G401.6 (cell line): Measurements from ENCODE around the gene CTNNBL1.

Source experiments
- FAIRE-seq: peaks from 2 replicates; lab custom pipeline; 2012; peaks lifted over from hg19 to GRCh38; lab: Jason Lieb, UNC

The CTNNBL1 gene

GRCh38 chr20:37822141-37822601 is 128.3 kb downstream of the CTNNBL1 start:
- no peak for FAIRE-seq

- no peak for FAIRE-seq
These were observed 129.6 kb downstream of the CTNNBL1 start for GRCh38 chr20:37823296-37823980.

GRCh38 chr20:37827605-37828004 is 133.8 kb downstream of the CTNNBL1 start:
- no peak for FAIRE-seq

- FAIRE-seq: no peak
These were observed 134.9 kb downstream of the CTNNBL1 start for GRCh38 chr20:37828684-37829083.

GRCh38 chr20:37829128-37829527 is 135.3 kb downstream of the CTNNBL1 start:
- FAIRE-seq: no peak

GRCh38 chr20:37833221-37833896 is 139.5 kb downstream of the CTNNBL1 start:
- no peak for FAIRE-seq

GRCh38 chr20:37836926-37837325 is 143.1 kb downstream of the CTNNBL1 start:
- FAIRE-seq: no peak

- no peak for FAIRE-seq
These were observed 144.1 kb downstream of the CTNNBL1 start for GRCh38 chr20:37837924-37838323.

- no peak for FAIRE-seq
These were observed 145.1 kb downstream of the CTNNBL1 start for GRCh38 chr20:37838769-37839431.

- FAIRE-seq: no peak
These were observed 145.6 kb downstream of the CTNNBL1 start for GRCh38 chr20:37839432-37839827.

- no peak for FAIRE-seq
These were observed 146.1 kb downstream of the CTNNBL1 start for GRCh38 chr20:37839955-37840354.

GRCh38 chr20:37841389-37841788 is 147.6 kb downstream of the CTNNBL1 start:
- FAIRE-seq: no peak

GRCh38 chr20:37841971-37842370 is 148.1 kb downstream of the CTNNBL1 start:
- FAIRE-seq: no peak

- FAIRE-seq: no peak
These were observed 151.4 kb downstream of the CTNNBL1 start for GRCh38 chr20:37845241-37845681.

GRCh38 chr20:37845878-37846277 is 152.0 kb downstream of the CTNNBL1 start:
- no peak for FAIRE-seq

- no peak for FAIRE-seq
These were observed 152.7 kb downstream of the CTNNBL1 start for GRCh38 chr20:37846573-37846972.

- no peak for FAIRE-seq
These were observed 154.9 kb downstream of the CTNNBL1 start for GRCh38 chr20:37848706-37849105.

GRCh38 chr20:37849156-37849555 is 155.3 kb downstream of the CTNNBL1 start:
- no peak for FAIRE-seq

- FAIRE-seq: no peak
These were observed 155.7 kb downstream of the CTNNBL1 start for GRCh38 chr20:37849566-37849965.

- FAIRE-seq: no peak
These were observed 156.3 kb downstream of the CTNNBL1 start for GRCh38 chr20:37850036-37850592.

GRCh38 chr20:37850724-37851355 is 157.0 kb downstream of the CTNNBL1 start:
- FAIRE-seq: no peak

GRCh38 chr20:37852666-37853065 is 158.8 kb downstream of the CTNNBL1 start:
- FAIRE-seq: no peak
